K562 treated with DMSO at 1 percent for 4 hours (cell line): ENCODE data around the gene GLT1D1. TPM values are rescaled to one million over a fixed set of nuclear protein-coding genes. Genes with fewer than 3 reads are reported as not detected.

ENCODE experiments used
- total RNA-seq: library from RNA; unstranded; fragments of 300-600 nt; gene quantifications from 2 replicates; pipeline ENCODE4 v1.2.3, GENCODE V29; 2022; ENCODE audit not compliant: insufficient read depth

Gene GLT1D1
- total RNA-seq = not detected in 2 replicates

DNA sequence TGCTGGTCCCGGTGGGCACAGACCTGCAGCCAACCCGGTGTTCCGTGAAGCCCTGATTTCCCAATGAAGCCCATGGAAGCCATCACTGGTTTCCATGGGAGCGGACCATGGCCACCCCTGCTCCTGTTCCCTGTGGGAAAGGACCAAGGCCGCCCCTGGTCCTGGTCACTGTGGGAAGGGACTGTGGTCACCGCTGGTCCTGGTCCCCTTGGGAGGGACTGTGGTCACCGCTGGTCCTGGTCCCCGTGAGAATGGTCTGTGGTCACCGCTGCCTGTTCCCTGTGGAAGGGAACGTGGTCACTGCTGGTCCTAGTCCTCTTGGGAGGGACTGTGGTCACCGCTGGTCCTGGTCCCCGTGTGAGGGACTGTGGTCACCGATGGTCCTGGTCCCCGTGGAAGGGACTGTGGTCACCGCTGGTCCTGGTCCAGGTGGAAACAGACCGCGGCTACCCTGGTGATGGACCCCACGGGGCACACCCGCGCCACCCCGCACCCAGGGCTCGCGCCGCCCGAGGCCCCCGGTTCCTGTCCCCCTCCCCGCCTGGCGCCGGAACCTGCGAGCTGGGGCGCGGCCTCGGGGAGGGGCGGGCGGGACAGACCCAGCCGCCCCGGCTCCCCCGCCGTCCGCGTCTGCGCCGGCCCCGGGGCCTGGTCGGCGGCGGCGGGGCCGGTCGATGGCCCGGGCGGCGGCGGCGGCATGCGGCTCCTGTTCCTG is at the start of gene GLT1D1:
GLT1D1 (plus strand) TSS at position 594 of the 715 bp plus-strand sequence; CDS start at position 698, 104 bp downstream.

GRCh38 chr12:128823916-128824839 is 29.1 kb upstream of the GLT1D1 start, which contains the start of gene SLC15A4:
SLC15A4 (minus strand) TSS chr12:128823958; CDS start chr12:128823943, 15 bp downstream.

Other genes starting within 250 kb of the GLT1D1 start
- gene SLC15A4, start 29.5 kb upstream of the GLT1D1 start, total RNA-seq = 9.9 and 11.1 TPM in 2 replicates